K562 (cell line): ENCODE measurements around the gene SMG7. TPM values are rescaled to one million over a fixed set of nuclear protein-coding genes. Genes with fewer than 3 reads are reported as not detected.
A peak's percentile ranks its signal among the peaks of the same experiment; 100 is the strongest.

Experiments
- ARNT ChIP-seq, 2 experiments: fragments of 450-650 bp; IDR thresholded peaks; 2 replicates each; pipeline ENCODE4 v1.6.1; 2016; ENCODE audit warnings: mild to moderate bottlenecking in 1 of 2
- BCOR ChIP-seq: fragments of 450-650 bp; IDR thresholded peaks from 2 replicates; pipeline ENCODE4 v1.6.1; 2016
- CBFA2T3 ChIP-seq: fragments of 450-650 bp; IDR thresholded peaks from 2 replicates; pipeline ENCODE4 v1.6.1; 2017
- DDX20 ChIP-seq: fragments of 450-650 bp; IDR thresholded peaks from 2 replicates; pipeline ENCODE4 v1.6.1; 2016; ENCODE audit warnings: missing genetic modification characterization, low read depth, mild to moderate bottlenecking, missing compliant biosample characterization, moderate library complexity
- SMARCA5 ChIP-seq: fragments of 450-650 bp; IDR thresholded peaks from 2 replicates; pipeline ENCODE4 v1.6.1; 2016
- TAF9B ChIP-seq: fragments of 450-650 bp; IDR thresholded peaks from 2 replicates; pipeline ENCODE4 v1.6.1; 2018; ENCODE audit warnings: mild to moderate bottlenecking; ENCODE audit not compliant: partially characterized antibody
- polyA plus RNA-seq, 8 experiments: library from polyadenylated mRNA; depleted of rRNA in 4 of 8; stranded (reverse) in 5 of 8; unstranded in 3 of 8; fragments of >200 nt; fragmentation: Nextera tagmentation in 2 of 8; fragmentation: Illumina TruSeq in 1 of 8; extraction: Ambion mirVana in 2 of 8; extraction: Trizol in 1 of 8; gene quantifications; 2 replicates each; pipeline versions ENCODE4 v1.2.1 to v1.2.3, GENCODE V29; 2011 to 2014; ENCODE audit warnings: inconsistent platforms in 1 of 8, missing spikeins in 1 of 8
- total RNA-seq, 7 experiments: library from RNA; depleted of rRNA in 6 of 7; stranded (reverse); fragments of >200 nt in 6 of 7; fragmentation: Illumina TruSeq in 2 of 7; extraction: Trizol in 2 of 7; gene quantifications; 2 replicates each; pipeline versions ENCODE4 v1.2.1 to v1.2.3, GENCODE V29; 2011 to 2021; ENCODE audit warnings: low replicate concordance in 1 of 7
- TF ChIP-seq, protein P1 (sequence below): fragments of 200-600 bp; sonication (generic); IDR thresholded peaks from one replicate; pipeline ENCODE4 v1.6.1; 2012; ENCODE audit warnings: mild to moderate bottlenecking, low read depth, low read length, inconsistent platforms
- TF ChIP-seq, protein P2 (sequence below): fragments of 250-450 bp; sonication (Bioruptor Pico); IDR thresholded peaks from 2 replicates; pipeline ENCODE4 v1.6.1; 2021; ENCODE audit warnings: mild to moderate bottlenecking
- TF ChIP-seq, protein P3 (sequence below): sonication (generic); formaldehyde crosslinking; IDR thresholded peaks from 2 replicates; pipeline ENCODE4 v1.8.0; 2022; ENCODE audit warnings: missing genetic modification reagents, mild to moderate bottlenecking, borderline replicate concordance

Gene SMG7
- total and polyA plus RNA-seq, 9 of the 15 experiments (the other 6 are each of a cell fraction or from before 2014, with no cell fraction given): 12.4 to 74.6 (median 29.0) TPM

DNA sequence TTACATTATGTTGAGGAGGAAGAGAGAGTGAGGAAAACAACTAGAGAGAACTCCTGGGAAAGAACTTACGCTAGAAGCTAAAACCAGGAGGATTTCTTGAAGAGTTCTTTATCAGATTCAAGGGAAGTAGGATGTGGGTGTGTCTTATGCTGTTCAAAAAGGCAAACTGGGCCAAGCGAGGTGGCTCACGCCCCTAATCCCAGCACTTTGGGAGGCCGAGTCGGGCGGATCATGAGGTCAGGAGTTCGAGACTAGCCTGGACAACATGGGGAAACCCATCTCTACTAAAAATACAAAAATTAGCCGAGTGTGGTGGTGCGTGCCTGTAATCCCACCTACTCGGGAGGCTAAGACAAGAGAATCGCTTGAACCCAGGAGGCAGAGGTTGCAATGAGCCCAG lies 23.1 kb downstream of the SMG7 start (continued):
- TF ChIP-seq, protein P1, sequence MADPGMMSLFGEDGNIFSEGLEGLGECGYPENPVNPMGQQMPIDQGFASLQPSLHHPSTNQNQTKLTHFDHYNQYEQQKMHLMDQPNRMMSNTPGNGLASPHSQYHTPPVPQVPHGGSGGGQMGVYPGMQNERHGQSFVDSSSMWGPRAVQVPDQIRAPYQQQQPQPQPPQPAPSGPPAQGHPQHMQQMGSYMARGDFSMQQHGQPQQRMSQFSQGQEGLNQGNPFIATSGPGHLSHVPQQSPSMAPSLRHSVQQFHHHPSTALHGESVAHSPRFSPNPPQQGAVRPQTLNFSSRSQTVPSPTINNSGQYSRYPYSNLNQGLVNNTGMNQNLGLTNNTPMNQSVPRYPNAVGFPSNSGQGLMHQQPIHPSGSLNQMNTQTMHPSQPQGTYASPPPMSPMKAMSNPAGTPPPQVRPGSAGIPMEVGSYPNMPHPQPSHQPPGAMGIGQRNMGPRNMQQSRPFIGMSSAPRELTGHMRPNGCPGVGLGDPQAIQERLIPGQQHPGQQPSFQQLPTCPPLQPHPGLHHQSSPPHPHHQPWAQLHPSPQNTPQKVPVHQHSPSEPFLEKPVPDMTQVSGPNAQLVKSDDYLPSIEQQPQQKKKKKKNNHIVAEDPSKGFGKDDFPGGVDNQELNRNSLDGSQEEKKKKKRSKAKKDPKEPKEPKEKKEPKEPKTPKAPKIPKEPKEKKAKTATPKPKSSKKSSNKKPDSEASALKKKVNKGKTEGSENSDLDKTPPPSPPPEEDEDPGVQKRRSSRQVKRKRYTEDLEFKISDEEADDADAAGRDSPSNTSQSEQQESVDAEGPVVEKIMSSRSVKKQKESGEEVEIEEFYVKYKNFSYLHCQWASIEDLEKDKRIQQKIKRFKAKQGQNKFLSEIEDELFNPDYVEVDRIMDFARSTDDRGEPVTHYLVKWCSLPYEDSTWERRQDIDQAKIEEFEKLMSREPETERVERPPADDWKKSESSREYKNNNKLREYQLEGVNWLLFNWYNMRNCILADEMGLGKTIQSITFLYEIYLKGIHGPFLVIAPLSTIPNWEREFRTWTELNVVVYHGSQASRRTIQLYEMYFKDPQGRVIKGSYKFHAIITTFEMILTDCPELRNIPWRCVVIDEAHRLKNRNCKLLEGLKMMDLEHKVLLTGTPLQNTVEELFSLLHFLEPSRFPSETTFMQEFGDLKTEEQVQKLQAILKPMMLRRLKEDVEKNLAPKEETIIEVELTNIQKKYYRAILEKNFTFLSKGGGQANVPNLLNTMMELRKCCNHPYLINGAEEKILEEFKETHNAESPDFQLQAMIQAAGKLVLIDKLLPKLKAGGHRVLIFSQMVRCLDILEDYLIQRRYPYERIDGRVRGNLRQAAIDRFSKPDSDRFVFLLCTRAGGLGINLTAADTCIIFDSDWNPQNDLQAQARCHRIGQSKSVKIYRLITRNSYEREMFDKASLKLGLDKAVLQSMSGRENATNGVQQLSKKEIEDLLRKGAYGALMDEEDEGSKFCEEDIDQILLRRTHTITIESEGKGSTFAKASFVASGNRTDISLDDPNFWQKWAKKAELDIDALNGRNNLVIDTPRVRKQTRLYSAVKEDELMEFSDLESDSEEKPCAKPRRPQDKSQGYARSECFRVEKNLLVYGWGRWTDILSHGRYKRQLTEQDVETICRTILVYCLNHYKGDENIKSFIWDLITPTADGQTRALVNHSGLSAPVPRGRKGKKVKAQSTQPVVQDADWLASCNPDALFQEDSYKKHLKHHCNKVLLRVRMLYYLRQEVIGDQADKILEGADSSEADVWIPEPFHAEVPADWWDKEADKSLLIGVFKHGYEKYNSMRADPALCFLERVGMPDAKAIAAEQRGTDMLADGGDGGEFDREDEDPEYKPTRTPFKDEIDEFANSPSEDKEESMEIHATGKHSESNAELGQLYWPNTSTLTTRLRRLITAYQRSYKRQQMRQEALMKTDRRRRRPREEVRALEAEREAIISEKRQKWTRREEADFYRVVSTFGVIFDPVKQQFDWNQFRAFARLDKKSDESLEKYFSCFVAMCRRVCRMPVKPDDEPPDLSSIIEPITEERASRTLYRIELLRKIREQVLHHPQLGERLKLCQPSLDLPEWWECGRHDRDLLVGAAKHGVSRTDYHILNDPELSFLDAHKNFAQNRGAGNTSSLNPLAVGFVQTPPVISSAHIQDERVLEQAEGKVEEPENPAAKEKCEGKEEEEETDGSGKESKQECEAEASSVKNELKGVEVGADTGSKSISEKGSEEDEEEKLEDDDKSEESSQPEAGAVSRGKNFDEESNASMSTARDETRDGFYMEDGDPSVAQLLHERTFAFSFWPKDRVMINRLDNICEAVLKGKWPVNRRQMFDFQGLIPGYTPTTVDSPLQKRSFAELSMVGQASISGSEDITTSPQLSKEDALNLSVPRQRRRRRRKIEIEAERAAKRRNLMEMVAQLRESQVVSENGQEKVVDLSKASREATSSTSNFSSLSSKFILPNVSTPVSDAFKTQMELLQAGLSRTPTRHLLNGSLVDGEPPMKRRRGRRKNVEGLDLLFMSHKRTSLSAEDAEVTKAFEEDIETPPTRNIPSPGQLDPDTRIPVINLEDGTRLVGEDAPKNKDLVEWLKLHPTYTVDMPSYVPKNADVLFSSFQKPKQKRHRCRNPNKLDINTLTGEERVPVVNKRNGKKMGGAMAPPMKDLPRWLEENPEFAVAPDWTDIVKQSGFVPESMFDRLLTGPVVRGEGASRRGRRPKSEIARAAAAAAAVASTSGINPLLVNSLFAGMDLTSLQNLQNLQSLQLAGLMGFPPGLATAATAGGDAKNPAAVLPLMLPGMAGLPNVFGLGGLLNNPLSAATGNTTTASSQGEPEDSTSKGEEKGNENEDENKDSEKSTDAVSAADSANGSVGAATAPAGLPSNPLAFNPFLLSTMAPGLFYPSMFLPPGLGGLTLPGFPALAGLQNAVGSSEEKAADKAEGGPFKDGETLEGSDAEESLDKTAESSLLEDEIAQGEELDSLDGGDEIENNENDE: no peak
- TF ChIP-seq, protein P2, sequence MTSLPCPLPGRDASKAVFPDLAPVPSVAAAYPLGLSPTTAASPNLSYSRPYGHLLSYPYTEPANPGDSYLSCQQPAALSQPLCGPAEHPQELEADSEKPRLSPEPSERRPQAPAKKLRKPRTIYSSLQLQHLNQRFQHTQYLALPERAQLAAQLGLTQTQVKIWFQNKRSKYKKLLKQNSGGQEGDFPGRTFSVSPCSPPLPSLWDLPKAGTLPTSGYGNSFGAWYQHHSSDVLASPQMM (CRISPR knock-in tag): no peak
- TF ChIP-seq DDX20 (tag): no peak
- TF ChIP-seq SMARCA5: no peak
- TF ChIP-seq, protein P3, sequence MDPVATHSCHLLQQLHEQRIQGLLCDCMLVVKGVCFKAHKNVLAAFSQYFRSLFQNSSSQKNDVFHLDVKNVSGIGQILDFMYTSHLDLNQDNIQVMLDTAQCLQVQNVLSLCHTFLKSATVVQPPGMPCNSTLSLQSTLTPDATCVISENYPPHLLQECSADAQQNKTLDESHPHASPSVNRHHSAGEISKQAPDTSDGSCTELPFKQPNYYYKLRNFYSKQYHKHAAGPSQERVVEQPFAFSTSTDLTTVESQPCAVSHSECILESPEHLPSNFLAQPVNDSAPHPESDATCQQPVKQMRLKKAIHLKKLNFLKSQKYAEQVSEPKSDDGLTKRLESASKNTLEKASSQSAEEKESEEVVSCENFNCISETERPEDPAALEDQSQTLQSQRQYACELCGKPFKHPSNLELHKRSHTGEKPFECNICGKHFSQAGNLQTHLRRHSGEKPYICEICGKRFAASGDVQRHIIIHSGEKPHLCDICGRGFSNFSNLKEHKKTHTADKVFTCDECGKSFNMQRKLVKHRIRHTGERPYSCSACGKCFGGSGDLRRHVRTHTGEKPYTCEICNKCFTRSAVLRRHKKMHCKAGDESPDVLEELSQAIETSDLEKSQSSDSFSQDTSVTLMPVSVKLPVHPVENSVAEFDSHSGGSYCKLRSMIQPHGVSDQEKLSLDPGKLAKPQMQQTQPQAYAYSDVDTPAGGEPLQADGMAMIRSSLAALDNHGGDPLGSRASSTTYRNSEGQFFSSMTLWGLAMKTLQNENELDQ (CRISPR knock-in tag): 0 out of 2 replicates have a peak, but pooled peaks have one; percentile 24
- TF ChIP-seq BCOR: 0 out of 2 replicates have a peak, but pooled peaks have one; percentile 50
- no peak for TF ChIP-seq ARNT (IDR thresholded peaks at IDR 0.05)
- no peak for TF ChIP-seq CBFA2T3
- TF ChIP-seq TAF9B: no peak
